Measurements from ENCODE around the gene ADGRL3. TPM values are rescaled to one million over a fixed set of nuclear protein-coding genes. Genes with fewer than 3 reads are reported as not detected.

The ADGRL3 gene
- total and polyA plus RNA-seq, 5 donors from 2014 or later: not detected

DNA sequence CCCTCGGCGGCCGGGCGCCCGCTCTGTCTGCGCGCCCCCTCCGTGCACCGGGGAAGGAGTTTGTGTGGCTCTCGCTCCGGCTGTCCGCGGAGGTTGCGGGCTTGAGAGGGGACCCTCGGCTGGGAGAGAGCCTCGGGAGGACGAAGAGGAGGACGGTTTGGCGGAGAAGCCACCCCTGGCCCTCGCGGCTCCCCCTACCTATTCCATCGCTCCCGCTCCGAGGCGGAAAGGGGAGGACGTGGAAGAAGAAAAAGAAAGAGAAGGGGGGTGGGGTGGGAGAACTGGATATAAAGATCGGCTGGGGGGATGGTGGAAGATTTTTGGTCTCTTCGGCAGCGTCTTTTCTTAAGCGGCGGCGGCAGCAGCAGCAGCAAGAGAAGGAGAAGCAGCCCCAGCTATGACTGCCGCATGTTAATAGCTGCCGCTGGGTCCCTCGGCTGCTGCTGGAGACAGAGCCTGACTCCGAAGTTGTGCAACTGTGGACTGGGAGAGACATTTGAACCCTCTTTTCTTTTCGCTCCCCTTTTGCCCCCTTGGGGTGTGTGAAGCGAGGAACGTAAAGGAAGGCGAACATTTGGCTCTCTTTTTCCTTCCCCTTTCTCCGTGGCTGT, 895 bp downstream of the ADGRL3 start:
- Mint-ChIP-seq H3K27ac (no peak overlapping the region), H3K4me3 (no peak overlapping the region), H3K9me3 (peaks cover 0 to 11% (median 7%) of the 10 kb centered on the region in 7 donors), H3K27me3 (peaks cover 30% of the 10 kb centered on the region), H3K4me1 (no peaks in the 10 kb centered on the region), H3K36me3 (no peaks in the 10 kb centered on the region)
- H3K27me3 ChIP-seq (ENCODE audit: control insufficient read depth, insufficient read depth, low read length): peaks cover 5% of the 10 kb centered on the region
- DNase-seq (no peak), ATAC-seq (ENCODE audit: low read depth in 2 of 2) (no peak)
- H3K27ac ChIP-seq (ENCODE audit: insufficient read depth, low read length, poor library complexity, severe bottlenecking): no peak overlapping the region
- no peak overlapping the region for H3K4me3 ChIP-seq (ENCODE audit: low read depth, low read length)
- H3K4me1 ChIP-seq (ENCODE audit: control insufficient read depth, insufficient read depth, low read length, poor library complexity, severe bottlenecking): no peaks in the 10 kb centered on the region
- H3K9me3 ChIP-seq (ENCODE audit: control insufficient read depth in 2 of 2, low read length in 2 of 2): peaks cover 0 to 5% of the 10 kb centered on the region in 2 experiments
- no peaks in the 10 kb centered on the region for H3K36me3 ChIP-seq (ENCODE audit: control insufficient read depth, insufficient read depth, low read length)

DNA sequence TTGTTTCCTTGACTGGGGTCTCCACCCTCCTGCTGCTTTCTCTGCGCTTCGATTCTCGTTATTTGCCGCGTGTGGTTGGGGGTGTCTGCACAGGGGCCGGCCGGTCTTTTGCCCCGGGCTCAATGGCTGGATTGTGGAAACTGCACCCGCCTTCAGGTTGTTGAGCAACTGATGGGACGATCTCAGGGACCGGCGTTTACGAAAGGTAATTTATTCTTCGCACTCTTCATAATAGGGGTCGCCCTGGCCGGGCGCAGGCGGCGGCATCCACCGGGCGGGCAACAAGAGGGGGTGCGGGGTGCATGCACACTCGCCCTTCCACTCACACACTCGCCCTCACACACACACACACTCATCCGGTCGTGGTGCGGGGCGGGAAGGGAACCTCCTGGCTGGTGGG, 1.4 kb downstream of the ADGRL3 start:
- Mint-ChIP-seq H3K4me3 (peak overlapping the region in 1 of 4 donors; percentile 58), H3K27ac (no peak overlapping the region), H3K36me3 (no peaks in the 10 kb centered on the region), H3K27me3 (peaks cover 30% of the 10 kb centered on the region), H3K9me3 (peaks cover 0 to 11% (median 8%) of the 10 kb centered on the region in 7 donors), H3K4me1 (no peaks in the 10 kb centered on the region)
- Histone ChIP-seq H3K36me3 (ENCODE audit: control insufficient read depth, insufficient read depth, low read length) (no peaks in the 10 kb centered on the region), H3K4me3 (ENCODE audit: low read depth, low read length) (no peak overlapping the region), H3K4me1 (ENCODE audit: control insufficient read depth, insufficient read depth, low read length, poor library complexity, severe bottlenecking) (no peaks in the 10 kb centered on the region), H3K27me3 (ENCODE audit: control insufficient read depth, insufficient read depth, low read length) (peaks cover 5% of the 10 kb centered on the region), H3K9me3 (ENCODE audit: control insufficient read depth in 2 of 2, low read length in 2 of 2) (peaks cover 0 to 5% of the 10 kb centered on the region in 2 experiments), H3K27ac (ENCODE audit: insufficient read depth, low read length, poor library complexity, severe bottlenecking) (no peak overlapping the region)
- ATAC-seq (ENCODE audit: low read depth in 2 of 2) (no peak), DNase-seq (no peak)

DNA sequence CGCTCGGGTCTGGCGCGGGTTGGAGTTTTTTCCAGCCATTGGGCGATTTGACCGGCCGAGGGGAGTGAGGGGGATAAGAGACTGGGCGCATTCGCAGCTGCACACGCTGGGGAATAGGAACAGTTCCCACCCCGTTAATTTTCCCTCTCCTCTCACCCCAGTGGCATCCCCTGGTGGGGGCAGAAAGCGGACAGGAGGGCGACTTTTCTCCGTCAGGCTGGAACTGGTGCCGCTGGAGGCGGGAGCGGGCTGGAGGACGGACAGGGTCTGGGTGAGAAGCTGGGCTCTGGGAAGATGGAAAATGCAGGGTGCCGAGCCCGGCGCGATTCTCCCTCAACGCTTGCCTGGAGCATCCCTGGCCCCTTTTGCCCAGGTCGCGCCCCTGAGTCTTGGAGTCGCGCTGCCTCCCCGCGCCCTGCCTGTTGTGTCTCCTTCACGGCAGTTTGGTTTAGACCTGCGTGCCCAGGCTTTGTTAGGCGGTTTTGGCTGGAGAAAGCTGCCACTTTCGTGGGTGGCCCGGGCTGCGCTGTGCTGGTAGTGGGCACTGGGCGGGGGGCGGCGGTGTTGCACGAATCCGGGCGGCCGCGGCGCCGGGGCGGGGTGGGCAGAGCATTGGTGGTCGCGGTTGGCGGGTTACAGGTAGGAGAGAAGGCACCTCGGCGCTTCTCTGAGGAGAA, 2.0 kb downstream of the ADGRL3 start:
- no peak overlapping the region for H3K27ac Mint-ChIP-seq
- H3K4me3 Mint-ChIP-seq: no peak overlapping the region
- peaks cover 5% of the 10 kb centered on the region for H3K27me3 ChIP-seq (ENCODE audit: control insufficient read depth, insufficient read depth, low read length)
- no peaks in the 10 kb centered on the region for H3K36me3 ChIP-seq (ENCODE audit: control insufficient read depth, insufficient read depth, low read length)
- no peaks in the 10 kb centered on the region for H3K4me1 ChIP-seq (ENCODE audit: control insufficient read depth, insufficient read depth, low read length, poor library complexity, severe bottlenecking)
- peaks cover 0 to 12% (median 5%) of the 10 kb centered on the region in 7 donors for H3K9me3 Mint-ChIP-seq
- no peak overlapping the region for H3K27ac ChIP-seq (ENCODE audit: insufficient read depth, low read length, poor library complexity, severe bottlenecking)
- H3K36me3 Mint-ChIP-seq: no peaks in the 10 kb centered on the region
- H3K4me3 ChIP-seq (ENCODE audit: low read depth, low read length): no peak overlapping the region
- H3K9me3 ChIP-seq (ENCODE audit: control insufficient read depth in 2 of 2, low read length in 2 of 2): peaks cover 0 to 5% of the 10 kb centered on the region in 2 experiments
- ATAC-seq (ENCODE audit: low read depth in 2 of 2): no peak
- H3K27me3 Mint-ChIP-seq: peaks cover 30% of the 10 kb centered on the region
- H3K4me1 Mint-ChIP-seq: no peaks in the 10 kb centered on the region
- no peak for DNase-seq

DNA sequence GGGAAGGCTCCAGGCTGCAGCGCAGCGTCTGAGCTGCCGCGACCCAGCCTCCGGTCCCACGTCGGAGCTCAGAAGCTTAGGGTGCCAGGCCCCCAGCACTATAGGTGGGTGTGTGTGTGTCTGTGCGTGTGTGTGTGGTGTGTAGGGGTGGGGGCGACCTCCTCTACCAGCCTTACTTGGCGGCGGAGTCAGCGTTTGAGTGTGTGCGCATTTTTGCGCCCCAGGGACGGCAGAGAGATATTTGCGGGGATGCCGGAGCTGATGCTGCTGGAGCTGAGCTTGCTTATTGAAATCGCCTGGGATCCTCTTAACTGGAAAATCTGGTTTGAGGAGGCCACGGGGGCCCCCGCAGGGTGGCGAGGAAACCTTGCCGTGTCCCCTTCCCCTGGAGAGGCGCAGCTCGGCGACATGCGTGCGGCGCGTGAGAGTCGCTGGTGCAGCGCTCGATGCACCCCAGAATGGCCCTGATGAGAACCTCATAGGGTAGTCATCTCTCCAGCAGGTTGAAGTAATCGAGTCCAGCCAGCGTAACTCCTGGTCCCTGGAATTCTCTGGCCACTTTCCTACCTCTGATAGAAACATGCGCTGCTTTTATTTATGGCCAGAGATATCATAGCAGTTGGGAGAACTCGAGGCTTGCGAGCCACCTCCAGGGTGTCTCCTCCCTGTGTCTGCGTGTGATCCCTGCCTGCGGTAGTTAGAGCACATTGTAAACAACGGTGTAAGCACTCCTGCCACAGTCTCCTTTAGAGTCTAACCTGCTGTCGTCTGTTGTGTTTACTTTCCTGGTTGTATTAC, 2.7 kb downstream of the ADGRL3 start:
- Histone ChIP-seq H3K4me1 (ENCODE audit: control insufficient read depth, insufficient read depth, low read length, poor library complexity, severe bottlenecking) (no peaks in the 10 kb centered on the region), H3K27me3 (ENCODE audit: control insufficient read depth, insufficient read depth, low read length) (peaks cover 5% of the 10 kb centered on the region), H3K36me3 (ENCODE audit: control insufficient read depth, insufficient read depth, low read length) (no peaks in the 10 kb centered on the region), H3K4me3 (ENCODE audit: low read depth, low read length) (no peak overlapping the region), H3K27ac (ENCODE audit: insufficient read depth, low read length, poor library complexity, severe bottlenecking) (no peak overlapping the region), H3K9me3 (ENCODE audit: control insufficient read depth in 2 of 2, low read length in 2 of 2) (peaks cover 0 to 5% of the 10 kb centered on the region in 2 experiments)
- H3K4me3 Mint-ChIP-seq: no peak overlapping the region
- ATAC-seq (ENCODE audit: low read depth in 2 of 2) (no peak), DNase-seq (no peak)
- H3K36me3 Mint-ChIP-seq: no peaks in the 10 kb centered on the region
- H3K27me3 Mint-ChIP-seq: peaks cover 30% of the 10 kb centered on the region
- peaks cover 0 to 14% (median 5%) of the 10 kb centered on the region in 7 donors for H3K9me3 Mint-ChIP-seq
- H3K4me1 Mint-ChIP-seq: no peaks in the 10 kb centered on the region
- H3K27ac Mint-ChIP-seq: no peak overlapping the region

DNA sequence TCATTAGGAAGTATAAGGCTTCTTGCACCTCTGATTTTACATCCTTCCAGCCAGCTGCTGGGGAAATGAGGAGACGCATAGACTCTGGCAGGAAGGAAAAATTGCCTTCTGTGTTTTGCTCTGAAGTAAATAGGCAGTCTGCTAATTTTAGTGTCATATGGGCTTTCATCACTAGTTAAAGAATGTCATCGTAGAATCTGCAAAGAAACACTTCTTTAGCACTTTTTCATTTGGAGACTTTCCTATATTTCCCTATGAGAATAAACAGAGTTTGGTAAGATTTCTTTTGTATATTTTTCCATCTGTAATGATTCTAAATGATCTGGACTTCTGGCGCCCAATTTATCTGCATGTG, 3.3 kb downstream of the ADGRL3 start:
- H3K9me3 ChIP-seq (ENCODE audit: control insufficient read depth in 2 of 2, low read length in 2 of 2): peaks cover 0 to 5% of the 10 kb centered on the region in 2 experiments
- no peak for DNase-seq
- no peaks in the 10 kb centered on the region for H3K36me3 ChIP-seq (ENCODE audit: control insufficient read depth, insufficient read depth, low read length)
- Mint-ChIP-seq H3K36me3 (no peaks in the 10 kb centered on the region), H3K4me1 (no peaks in the 10 kb centered on the region), H3K4me3 (no peak overlapping the region), H3K9me3 (peaks cover 0 to 14% (median 5%) of the 10 kb centered on the region in 7 donors), H3K27ac (no peak overlapping the region), H3K27me3 (peaks cover 30% of the 10 kb centered on the region)
- H3K27ac ChIP-seq (ENCODE audit: insufficient read depth, low read length, poor library complexity, severe bottlenecking): no peak overlapping the region
- no peaks in the 10 kb centered on the region for H3K4me1 ChIP-seq (ENCODE audit: control insufficient read depth, insufficient read depth, low read length, poor library complexity, severe bottlenecking)
- H3K4me3 ChIP-seq (ENCODE audit: low read depth, low read length): no peak overlapping the region
- peaks cover 5% of the 10 kb centered on the region for H3K27me3 ChIP-seq (ENCODE audit: control insufficient read depth, insufficient read depth, low read length)
- no peak for ATAC-seq (ENCODE audit: low read depth in 2 of 2)

DNA sequence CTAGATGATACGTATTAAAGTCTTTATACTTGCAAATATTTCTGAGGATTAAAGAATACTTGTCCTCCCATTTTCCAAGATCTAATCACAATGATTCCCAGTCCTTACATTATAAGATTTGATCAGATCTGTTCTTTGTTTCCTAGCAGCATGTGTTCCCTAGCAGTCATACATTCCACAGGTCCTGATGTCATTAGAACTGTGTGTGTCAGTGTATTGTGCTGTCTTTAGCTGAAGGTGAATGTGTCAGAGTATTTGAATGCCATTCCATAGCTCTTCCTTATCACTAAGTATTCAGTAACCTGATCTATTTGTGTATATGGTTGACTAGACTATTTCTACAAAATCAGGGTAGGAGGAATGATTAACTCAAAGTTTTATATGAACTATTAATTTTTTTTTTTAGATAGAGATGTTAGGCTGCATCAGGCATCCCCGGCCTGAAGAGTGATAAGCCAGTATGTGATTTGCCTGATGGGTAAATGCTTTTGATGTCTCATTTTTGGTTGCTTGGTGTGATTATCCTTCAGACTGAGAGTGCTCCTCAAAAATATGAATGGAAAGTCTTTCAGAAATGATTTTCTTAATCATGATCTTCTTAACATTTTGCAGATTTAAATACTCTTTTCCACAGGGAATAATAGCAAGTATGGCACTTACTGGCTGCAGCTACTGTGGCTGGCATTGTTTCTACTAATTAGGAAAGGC, 4.4 kb downstream of the ADGRL3 start:
- peaks cover 21% of the 10 kb centered on the region for H3K27me3 Mint-ChIP-seq
- Histone ChIP-seq H3K4me1 (ENCODE audit: control insufficient read depth, insufficient read depth, low read length, poor library complexity, severe bottlenecking) (no peaks in the 10 kb centered on the region), H3K27me3 (ENCODE audit: control insufficient read depth, insufficient read depth, low read length) (peaks cover 5% of the 10 kb centered on the region), H3K4me3 (ENCODE audit: low read depth, low read length) (no peak overlapping the region), H3K36me3 (ENCODE audit: control insufficient read depth, insufficient read depth, low read length) (no peaks in the 10 kb centered on the region), H3K9me3 (ENCODE audit: control insufficient read depth in 2 of 2, low read length in 2 of 2) (no peaks in the 10 kb centered on the region), H3K27ac (ENCODE audit: insufficient read depth, low read length, poor library complexity, severe bottlenecking) (no peak overlapping the region)
- no peak overlapping the region for H3K27ac Mint-ChIP-seq
- no peaks in the 10 kb centered on the region for H3K4me1 Mint-ChIP-seq
- H3K36me3 Mint-ChIP-seq: no peaks in the 10 kb centered on the region
- DNase-seq (no peak), ATAC-seq (ENCODE audit: low read depth in 2 of 2) (no peak)
- no peak overlapping the region for H3K4me3 Mint-ChIP-seq
- H3K9me3 Mint-ChIP-seq: peaks cover 0 to 9% (median 1%) of the 10 kb centered on the region in 7 donors

DNA sequence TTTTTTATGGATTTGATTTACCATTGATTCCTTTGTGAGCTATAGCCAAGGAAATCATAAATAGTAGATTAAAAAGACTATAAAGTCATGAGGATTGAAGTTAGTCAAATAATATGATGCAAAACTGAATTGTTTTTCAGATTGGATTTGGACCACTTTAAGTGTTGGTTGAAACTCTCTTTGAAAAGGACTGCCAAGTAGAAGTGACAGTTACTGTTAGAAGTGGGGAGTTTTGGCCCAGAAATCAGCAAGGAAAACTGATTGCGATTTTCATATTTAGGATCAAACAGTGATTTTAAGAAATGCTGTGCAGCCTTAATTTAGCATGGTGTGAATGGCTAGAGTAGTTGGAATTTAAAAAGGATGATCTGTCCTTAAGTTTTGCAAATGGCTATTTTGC, 4.9 kb downstream of the ADGRL3 start:
- Mint-ChIP-seq H3K9me3 (peaks cover 0 to 7% (median 1%) of the 10 kb centered on the region in 7 donors), H3K36me3 (no peaks in the 10 kb centered on the region)
- H3K27ac ChIP-seq (ENCODE audit: insufficient read depth, low read length, poor library complexity, severe bottlenecking): no peak overlapping the region

More for the DNA sequence above, 4.9 kb downstream of the ADGRL3 start:
- Histone ChIP-seq H3K4me1 (ENCODE audit: control insufficient read depth, insufficient read depth, low read length, poor library complexity, severe bottlenecking) (no peaks in the 10 kb centered on the region), H3K27me3 (ENCODE audit: control insufficient read depth, insufficient read depth, low read length) (peaks cover 5% of the 10 kb centered on the region), H3K9me3 (ENCODE audit: control insufficient read depth in 2 of 2, low read length in 2 of 2) (no peaks in the 10 kb centered on the region), H3K4me3 (ENCODE audit: low read depth, low read length) (no peak overlapping the region), H3K36me3 (ENCODE audit: control insufficient read depth, insufficient read depth, low read length) (no peaks in the 10 kb centered on the region)
- Mint-ChIP-seq H3K4me1 (no peaks in the 10 kb centered on the region), H3K27ac (no peak overlapping the region), H3K27me3 (peaks cover 15% of the 10 kb centered on the region), H3K4me3 (no peak overlapping the region)
- no peak for DNase-seq
- ATAC-seq (ENCODE audit: low read depth in 2 of 2): no peak
